Right forelimb (tissue), 1 donor: ENCODE measurements around the gene PPP4R2.
"Not testable (repeated sequence)": the region's sequence is repeated elsewhere in the genome, so short reads cannot be mapped to it uniquely, and the experiment has no call there.

ENCODE experiments used
- DNase-seq: peaks from one replicate; pipeline ENCODE4 v3.0.0-alpha.2; 2018

Gene PPP4R2

GRCh38 chr3:72977060-72977808 is 19.4 kb upstream of the PPP4R2 start:
- DNase-seq, result no peak

GRCh38 chr3:72982609-72983366 is 13.8 kb upstream of the PPP4R2 start:
- DNase-seq, result no peak

- no peak for DNase-seq
Measured at GRCh38 chr3:72985576-72985975, 11.0 kb upstream of the PPP4R2 start.

- no peak for DNase-seq
Measured at GRCh38 chr3:72990701-72991395, 5.8 kb upstream of the PPP4R2 start.

GRCh38 chr3:72991522-72991921 is 5.1 kb upstream of the PPP4R2 start:
- no peak for DNase-seq

GRCh38 chr3:72993391-72993790 is 3.2 kb upstream of the PPP4R2 start:
- DNase-seq, result no peak

GRCh38 chr3:72995337-72995736 is 1.3 kb upstream of the PPP4R2 start:
- DNase-seq, result no peak

GRCh38 chr3:72996121-72996472 is 514 bp upstream of the PPP4R2 start:
- DNase-seq, result no peak

GRCh38 chr3:72997421-72997961 is 880 bp downstream of the PPP4R2 start:
- peak; percentile 54 for DNase-seq

- no peak for DNase-seq
Measured at GRCh38 chr3:72998466-72998865, 1.9 kb downstream of the PPP4R2 start.

- DNase-seq, result no peak
Measured at GRCh38 chr3:72999951-73000350, 3.3 kb downstream of the PPP4R2 start.

- DNase-seq, result not testable (repeated sequence)
Measured at GRCh38 chr3:73003050-73003449, 6.4 kb downstream of the PPP4R2 start.

- no peak for DNase-seq
Measured at GRCh38 chr3:73004316-73004715, 7.7 kb downstream of the PPP4R2 start.

- no peak for DNase-seq
Measured at GRCh38 chr3:73007992-73008712, 11.5 kb downstream of the PPP4R2 start.

GRCh38 chr3:73009008-73009407 is 12.4 kb downstream of the PPP4R2 start:
- no peak for DNase-seq

GRCh38 chr3:73009750-73010149 is 13.1 kb downstream of the PPP4R2 start:
- DNase-seq, result no peak

- DNase-seq, result no peak
Measured at GRCh38 chr3:73010158-73010557, 13.5 kb downstream of the PPP4R2 start.

- DNase-seq, result no peak
Measured at GRCh38 chr3:73018298-73018697, 21.7 kb downstream of the PPP4R2 start.

- DNase-seq, result no peak
Measured at GRCh38 chr3:73018790-73019441, 22.3 kb downstream of the PPP4R2 start.

- no peak for DNase-seq
Measured at GRCh38 chr3:73021301-73021835, 24.8 kb downstream of the PPP4R2 start.

- DNase-seq, result no peak
Measured at GRCh38 chr3:73024836-73025235, 28.2 kb downstream of the PPP4R2 start.
